SK-N-SH treated with all-trans-retinoic acid at 6 μM for 48 hours (cell line): ENCODE results near the gene KRT16.

ENCODE experiments used
- ARNTL ChIP-seq: fragments of 450-650 bp; formaldehyde crosslinking; IDR thresholded peaks from 2 replicates; pipeline ENCODE4 v1.5.0; 2020; ENCODE audit warnings: low read depth, mild to moderate bottlenecking, moderate library complexity, borderline replicate concordance
- BACH2 ChIP-seq: fragments of 250-450 bp; sonication (Bioruptor Pico); IDR thresholded peaks from 2 replicates; pipeline ENCODE4 v1.9.0; 2021; ENCODE audit warnings: mild to moderate bottlenecking, borderline replicate concordance
- ESRRG ChIP-seq: fragments of 250-450 bp; sonication (Bioruptor Pico); IDR thresholded peaks from 2 replicates; pipeline ENCODE4 v1.6.1; 2021; ENCODE audit warnings: mild to moderate bottlenecking
- GLIS3 ChIP-seq: fragments of 250-450 bp; sonication (Bioruptor Pico); IDR thresholded peaks from 2 replicates; pipeline ENCODE4 v1.5.0; 2020; ENCODE audit warnings: mild to moderate bottlenecking, moderate library complexity
- ISL1 ChIP-seq: fragments of 250-450 bp; sonication (Bioruptor Pico); IDR thresholded peaks from 2 replicates; pipeline ENCODE4 v2.1.2; 2022; ENCODE audit warnings: mild to moderate bottlenecking, moderate library complexity
- RARB ChIP-seq: fragments of 250-450 bp; sonication (Bioruptor Pico); IDR thresholded peaks from 2 replicates; pipeline ENCODE4 v1.8.0; 2021; ENCODE audit warnings: mild to moderate bottlenecking, moderate library complexity
- SNAI2 ChIP-seq: fragments of 250-450 bp; sonication (Bioruptor Pico); IDR thresholded peaks from 2 replicates; pipeline ENCODE4 v1.5.0; 2020; ENCODE audit warnings: mild to moderate bottlenecking, moderate library complexity
- TCF4 ChIP-seq: fragments of 250-450 bp; sonication (Bioruptor Pico); IDR thresholded peaks from 2 replicates; pipeline ENCODE4 v1.8.0; 2021; ENCODE audit warnings: mild to moderate bottlenecking, moderate library complexity, borderline replicate concordance
- TOX ChIP-seq: fragments of 250-450 bp; sonication (Bioruptor Pico); IDR thresholded peaks from 2 replicates; pipeline ENCODE4 v1.8.0; 2021; ENCODE audit warnings: mild to moderate bottlenecking, moderate library complexity, borderline replicate concordance
- ZNF565 ChIP-seq: fragments of 450-650 bp; formaldehyde crosslinking; conservative IDR thresholded peaks from 2 replicates; pipeline ENCODE4 v1.5.0; 2020; ENCODE audit warnings: low read depth, mild to moderate bottlenecking, moderate library complexity
- TF ChIP-seq, protein P1 (sequence below): fragments of 250-450 bp; sonication (Bioruptor Pico); IDR thresholded peaks from 2 replicates; pipeline ENCODE4 v1.8.0; 2021; ENCODE audit warnings: low read depth, mild to moderate bottlenecking, moderate library complexity, borderline replicate concordance
- TF ChIP-seq, protein P2 (sequence below): fragments of 250-450 bp; sonication (Bioruptor Pico); IDR thresholded peaks from 2 replicates; pipeline ENCODE4 v1.8.0; 2020; ENCODE audit warnings: mild to moderate bottlenecking, moderate library complexity, borderline replicate concordance
- TF ChIP-seq, protein P3 (sequence below): fragments of 250-450 bp; sonication (Bioruptor Pico); IDR thresholded peaks from 2 replicates; pipeline ENCODE4 v1.5.1; 2020; ENCODE audit warnings: low read depth, mild to moderate bottlenecking, moderate library complexity

DNA sequence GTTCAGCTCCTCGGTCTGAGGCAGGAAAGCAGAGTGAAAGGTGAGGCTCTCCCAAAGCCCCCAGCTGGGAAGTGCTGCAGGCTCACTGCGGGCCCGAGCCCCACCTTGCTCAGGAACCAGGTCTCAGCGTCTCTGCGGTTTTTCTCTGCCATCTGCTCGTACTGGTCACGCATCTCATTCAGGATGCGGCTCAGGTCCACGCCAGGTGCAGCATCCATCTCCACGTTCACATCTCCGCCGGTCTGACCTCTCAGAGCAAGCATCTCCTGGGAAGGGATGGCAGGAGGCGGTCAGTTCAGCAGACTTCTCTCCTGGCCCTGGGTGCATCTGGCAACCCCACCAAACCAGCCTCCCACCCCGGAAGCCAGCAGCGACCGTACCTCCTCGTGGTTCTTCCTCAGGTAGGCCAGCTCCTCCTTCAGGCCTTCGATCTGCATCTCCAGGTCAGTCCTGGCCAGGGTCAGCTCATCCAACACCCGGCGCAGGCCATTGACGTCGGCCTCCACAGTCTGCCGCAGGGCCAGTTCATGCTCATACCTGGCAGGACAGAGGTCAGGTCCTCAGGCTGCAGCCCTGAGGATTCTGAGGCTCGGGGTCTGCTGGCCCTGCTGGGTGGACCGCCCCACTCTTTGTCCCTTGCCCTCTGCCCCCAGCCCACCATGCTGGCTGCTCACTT lies 1.5 kb downstream of the KRT16 start:
- TF ChIP-seq ARNTL (CRISPR knock-in tag) (no peak), SNAI2 (CRISPR knock-in tag) (no peak), BACH2 (CRISPR knock-in tag) (no peak), ISL1 (no peak), RARB (no peak), TCF4 (CRISPR knock-in tag) (no peak), ESRRG (CRISPR knock-in tag) (no peak), GLIS3 (no peak), ZNF565 (CRISPR knock-in tag) (no peak), TOX (CRISPR knock-in tag) (no peak)
- TF ChIP-seq, protein P1, sequence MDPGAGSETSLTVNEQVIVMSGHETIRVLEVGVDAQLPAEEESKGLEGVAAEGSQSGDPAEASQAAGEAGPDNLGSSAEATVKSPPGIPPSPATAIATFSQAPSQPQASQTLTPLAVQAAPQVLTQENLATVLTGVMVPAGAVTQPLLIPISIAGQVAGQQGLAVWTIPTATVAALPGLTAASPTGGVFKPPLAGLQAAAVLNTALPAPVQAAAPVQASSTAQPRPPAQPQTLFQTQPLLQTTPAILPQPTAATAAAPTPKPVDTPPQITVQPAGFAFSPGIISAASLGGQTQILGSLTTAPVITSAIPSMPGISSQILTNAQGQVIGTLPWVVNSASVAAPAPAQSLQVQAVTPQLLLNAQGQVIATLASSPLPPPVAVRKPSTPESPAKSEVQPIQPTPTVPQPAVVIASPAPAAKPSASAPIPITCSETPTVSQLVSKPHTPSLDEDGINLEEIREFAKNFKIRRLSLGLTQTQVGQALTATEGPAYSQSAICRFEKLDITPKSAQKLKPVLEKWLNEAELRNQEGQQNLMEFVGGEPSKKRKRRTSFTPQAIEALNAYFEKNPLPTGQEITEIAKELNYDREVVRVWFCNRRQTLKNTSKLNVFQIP (CRISPR knock-in tag) = no peak
- TF ChIP-seq, protein P2, sequence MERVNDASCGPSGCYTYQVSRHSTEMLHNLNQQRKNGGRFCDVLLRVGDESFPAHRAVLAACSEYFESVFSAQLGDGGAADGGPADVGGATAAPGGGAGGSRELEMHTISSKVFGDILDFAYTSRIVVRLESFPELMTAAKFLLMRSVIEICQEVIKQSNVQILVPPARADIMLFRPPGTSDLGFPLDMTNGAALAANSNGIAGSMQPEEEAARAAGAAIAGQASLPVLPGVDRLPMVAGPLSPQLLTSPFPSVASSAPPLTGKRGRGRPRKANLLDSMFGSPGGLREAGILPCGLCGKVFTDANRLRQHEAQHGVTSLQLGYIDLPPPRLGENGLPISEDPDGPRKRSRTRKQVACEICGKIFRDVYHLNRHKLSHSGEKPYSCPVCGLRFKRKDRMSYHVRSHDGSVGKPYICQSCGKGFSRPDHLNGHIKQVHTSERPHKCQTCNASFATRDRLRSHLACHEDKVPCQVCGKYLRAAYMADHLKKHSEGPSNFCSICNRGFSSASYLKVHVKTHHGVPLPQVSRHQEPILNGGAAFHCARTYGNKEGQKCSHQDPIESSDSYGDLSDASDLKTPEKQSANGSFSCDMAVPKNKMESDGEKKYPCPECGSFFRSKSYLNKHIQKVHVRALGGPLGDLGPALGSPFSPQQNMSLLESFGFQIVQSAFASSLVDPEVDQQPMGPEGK (CRISPR knock-in tag) = no peak
- TF ChIP-seq, protein P3, sequence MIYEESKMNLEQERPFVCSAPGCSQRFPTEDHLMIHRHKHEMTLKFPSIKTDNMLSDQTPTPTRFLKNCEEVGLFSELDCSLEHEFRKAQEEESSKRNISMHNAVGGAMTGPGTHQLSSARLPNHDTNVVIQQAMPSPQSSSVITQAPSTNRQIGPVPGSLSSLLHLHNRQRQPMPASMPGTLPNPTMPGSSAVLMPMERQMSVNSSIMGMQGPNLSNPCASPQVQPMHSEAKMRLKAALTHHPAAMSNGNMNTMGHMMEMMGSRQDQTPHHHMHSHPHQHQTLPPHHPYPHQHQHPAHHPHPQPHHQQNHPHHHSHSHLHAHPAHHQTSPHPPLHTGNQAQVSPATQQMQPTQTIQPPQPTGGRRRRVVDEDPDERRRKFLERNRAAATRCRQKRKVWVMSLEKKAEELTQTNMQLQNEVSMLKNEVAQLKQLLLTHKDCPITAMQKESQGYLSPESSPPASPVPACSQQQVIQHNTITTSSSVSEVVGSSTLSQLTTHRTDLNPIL (CRISPR knock-in tag) = no peak
